Measurements from ENCODE around the gene NFATC1. TPM values are rescaled to one million over a fixed set of nuclear protein-coding genes. Genes with fewer than 3 reads are reported as not detected.

NFATC1 gene
- total RNA-seq, 4 donors from 2014 or later = 10.1 to 15.0 (median 12.7) TPM

GRCh38 chr18:79489051-79489898 is 93.5 kb downstream of the NFATC1 start:
- TF ChIP-seq POLR2A (IDR thresholded peaks at IDR 0.05) = no peak
- TF ChIP-seq, protein P1, sequence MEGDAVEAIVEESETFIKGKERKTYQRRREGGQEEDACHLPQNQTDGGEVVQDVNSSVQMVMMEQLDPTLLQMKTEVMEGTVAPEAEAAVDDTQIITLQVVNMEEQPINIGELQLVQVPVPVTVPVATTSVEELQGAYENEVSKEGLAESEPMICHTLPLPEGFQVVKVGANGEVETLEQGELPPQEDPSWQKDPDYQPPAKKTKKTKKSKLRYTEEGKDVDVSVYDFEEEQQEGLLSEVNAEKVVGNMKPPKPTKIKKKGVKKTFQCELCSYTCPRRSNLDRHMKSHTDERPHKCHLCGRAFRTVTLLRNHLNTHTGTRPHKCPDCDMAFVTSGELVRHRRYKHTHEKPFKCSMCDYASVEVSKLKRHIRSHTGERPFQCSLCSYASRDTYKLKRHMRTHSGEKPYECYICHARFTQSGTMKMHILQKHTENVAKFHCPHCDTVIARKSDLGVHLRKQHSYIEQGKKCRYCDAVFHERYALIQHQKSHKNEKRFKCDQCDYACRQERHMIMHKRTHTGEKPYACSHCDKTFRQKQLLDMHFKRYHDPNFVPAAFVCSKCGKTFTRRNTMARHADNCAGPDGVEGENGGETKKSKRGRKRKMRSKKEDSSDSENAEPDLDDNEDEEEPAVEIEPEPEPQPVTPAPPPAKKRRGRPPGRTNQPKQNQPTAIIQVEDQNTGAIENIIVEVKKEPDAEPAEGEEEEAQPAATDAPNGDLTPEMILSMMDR (IDR thresholded peaks at IDR 0.05) = no peak
- WGBS, 2 donors = 95% methylated on average over 24 to 26 of the region's 32 CpGs
- Histone ChIP-seq H3K27ac (no peak overlapping the region), H3K4me1 (peaks cover 0 to 5% of the 10 kb centered on the region in 2 donors), H3K9me3 (no peaks in the 10 kb centered on the region), H3K27me3 (no peaks in the 10 kb centered on the region), H3K4me3 (replicated peaks in 1 of 3) (no peak overlapping the region), H3K36me3 (no peaks in the 10 kb centered on the region)
- intact Hi-C loops (cut with DNase I) = no loop called here
- no peak for DNase-seq

- TF ChIP-seq POLR2A (IDR thresholded peaks at IDR 0.05) = no peak
- TF ChIP-seq, protein P1 (IDR thresholded peaks at IDR 0.05) = no peak
- Histone ChIP-seq H3K4me1 (peaks cover 0 to 1% of the 10 kb centered on the region in 2 donors), H3K4me3 (replicated peaks in 1 of 3) (no peak overlapping the region), H3K9me3 (no peaks in the 10 kb centered on the region), H3K27me3 (no peaks in the 10 kb centered on the region), H3K36me3 (no peaks in the 10 kb centered on the region), H3K27ac (no peak overlapping the region)
- WGBS, 2 donors = 76 to 93% methylated on average over 2 to 11 of the region's 16 CpGs
- intact Hi-C loops (cut with DNase I) = no loop called here
- DNase-seq = no peak
These were observed 94.3 kb downstream of the NFATC1 start for GRCh38 chr18:79489899-79490625.

DNA sequence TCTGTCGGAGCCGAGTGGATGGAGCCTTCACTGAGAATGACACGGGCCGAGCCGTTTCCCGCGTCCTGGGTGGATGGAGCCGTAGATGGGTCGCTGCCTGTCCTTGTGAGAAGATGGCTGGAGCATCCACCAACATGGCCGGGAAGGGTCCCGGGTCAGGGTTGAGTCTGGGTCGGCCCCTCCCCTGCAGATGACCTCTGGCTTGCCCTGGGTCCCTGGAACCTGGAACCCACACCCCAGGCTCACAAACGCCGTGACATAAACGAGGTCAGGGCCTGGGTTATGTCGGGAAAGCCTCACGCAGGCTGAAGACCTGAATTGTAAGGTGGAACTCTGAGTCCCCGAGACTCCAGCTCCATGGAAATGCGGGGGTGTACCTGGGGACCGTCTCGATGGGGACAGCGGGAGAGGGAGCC is 94.9 kb downstream of the NFATC1 start:
- Histone ChIP-seq H3K27ac (no peak overlapping the region), H3K4me3 (replicated peaks in 1 of 3) (no peak overlapping the region), H3K27me3 (no peaks in the 10 kb centered on the region), H3K36me3 (no peaks in the 10 kb centered on the region), H3K4me1 (no peaks in the 10 kb centered on the region), H3K9me3 (no peaks in the 10 kb centered on the region)
- 88 to 92% methylated on average over 13 to 22 of the region's 22 CpGs for WGBS, 2 donors
- DNase-seq = no peak
- intact Hi-C loops (cut with DNase I) = no loop called here
- TF ChIP-seq POLR2A (IDR thresholded peaks at IDR 0.05) = no peak
- TF ChIP-seq, protein P1 (IDR thresholded peaks at IDR 0.05) = no peak

- no peaks in the 10 kb centered on the region for H3K36me3 ChIP-seq
- H3K9me3 ChIP-seq = no peaks in the 10 kb centered on the region
- no peak for DNase-seq
- no peak overlapping the region for H3K27ac ChIP-seq
- no peaks in the 10 kb centered on the region for H3K27me3 ChIP-seq
- intact Hi-C loops (cut with DNase I) = no loop called here
- TF ChIP-seq, protein P1 (IDR thresholded peaks at IDR 0.05) = no peak
- TF ChIP-seq POLR2A (IDR thresholded peaks at IDR 0.05) = no peak
- H3K4me1 ChIP-seq = peaks cover 0 to 2% of the 10 kb centered on the region in 2 donors
- H3K4me3 ChIP-seq (replicated peaks in 1 of 3) = no peak overlapping the region
- WGBS, 2 donors = 66 to 87% methylated on average over 19 of the region's 19 CpGs
These were observed 95.4 kb downstream of the NFATC1 start for GRCh38 chr18:79491081-79491551.

All from thyroid gland (tissue), 4 donors.